Measurements from ENCODE around the gene SCNN1G.

GRCh38 chr16:23172994-23173393 is 9.6 kb upstream of the SCNN1G start:
- no peak for TF ChIP-seq CTCF (IDR thresholded peaks at IDR 0.05)
- no peak for TF ChIP-seq POLR2AphosphoS5 (IDR thresholded peaks at IDR 0.05)
- no peak for TF ChIP-seq POLR2A (IDR thresholded peaks at IDR 0.05)
